Pancreas (tissue), 10 donors: ENCODE results near the gene JAKMIP1. TPM values are rescaled to one million over a fixed set of nuclear protein-coding genes. Genes with fewer than 3 reads are reported as not detected.

ENCODE experiments used
- ATAC-seq, 4 donors: fragments of 200-7000 bp; cut with Tn5 transposase; one replicate each; pipeline versions ENCODE4 v1.8.0 to v1.9.1; 2020; ENCODE audit warnings: mild to moderate bottlenecking in 4 of 4, moderate library complexity in 4 of 4
- DNase-seq, 6 donors: peaks; one replicate each; pipeline ENCODE4 v3.0.0-alpha.2; 2020
- FAIRE-seq: peaks from 2 replicates; lab custom pipeline; 2012; peaks lifted over from hg19 to GRCh38; lab: Jason Lieb, UNC
- H3K27ac ChIP-seq, 4 donors: fragments of 200-600 bp; sonication (generic); 1 replicate in 3 of 4; 2 replicates in 1 of 4; pipeline versions ENCODE4 v1.5.0 to v1.8.0; 2020
- H3K27me3 ChIP-seq, 4 donors: fragments of 200-600 bp; one replicate each; pipeline ENCODE4 v1.8.0; 2021
- H3K36me3 ChIP-seq, 3 donors: fragments of 200-600 bp; sonication (generic) in 1 of 3; one replicate each; pipeline versions ENCODE4 v1.5.0 to v1.8.0; 2020 to 2021
- H3K4me1 ChIP-seq, 3 donors: fragments of 200-600 bp; one replicate each; pipeline ENCODE4 v1.8.0; 2021
- H3K4me3 ChIP-seq, 4 donors: fragments of 200-600 bp; sonication (generic) in 2 of 4; one replicate each; pipeline versions ENCODE4 v1.5.0 to v1.8.0; 2020 to 2021
- H3K9me3 ChIP-seq, 4 donors: fragments of 200-600 bp; one replicate each; pipeline ENCODE4 v1.8.0; 2021
- WGBS, 2 donors: extraction: QIAGEN DNeasy Blood & Tissue Kit; methylation state at CpG; one replicate each; pipeline ENCODE4 v1.1.7; 2013; 5-methylcytosine and 5-hydroxymethylcytosine counted together
- intact Hi-C, 3 donors: fragments of 100-400 bp; cut with DNase I; formaldehyde crosslinking; loops; one replicate each; pipeline versions ENCODE4 v1.11.1 to v1.14.2; 2022
- polyA plus RNA-seq, 2 donors: library from polyadenylated mRNA; stranded (reverse); fragments of 200-250 nt; gene quantifications; one replicate each; pipeline ENCODE4 v1.2.3, GENCODE V29; 2013
- total RNA-seq, 6 donors: library from RNA; stranded (reverse); fragmentation: NEBNext Ultra II Directional in 4 of 6; extraction: Animal tissue kit (Norgen Biotek cat#: 25700) in 4 of 6; gene quantifications; one replicate each; pipeline versions ENCODE4 v1.2.1 to v1.2.4, GENCODE V29; 2021 to 2023
- TF ChIP-seq, protein P1 (sequence below), 4 donors: fragments of 200-600 bp; sonication (generic) in 3 of 4; IDR thresholded peaks; one replicate each; pipeline versions ENCODE4 v1.5.0 to v1.8.0; 2021; ENCODE audit warnings: antibody characterized with exemption in 4 of 4
- donor health status: healthy with polysubstance abuse.
- donor health status: DM: no; HTN: no; CAD: no; lungs with moderate emphysema.
- donor health status: DM: no; HTN: no; CAD: no.
- donor health status: control.
- donor health status: control.
- donor health status: Bipolar disorder and iron deficiency.
- donor health status: DM: yes; HTN: yes; CAD: no.
- donor health status: DM: no; HTN: no; CAD: no.
- donor health status: DM: no; HTN: no; CAD: no.
- donor health status: DM: yes; HTN: yes; CAD: no.

The JAKMIP1 gene
- total and polyA plus RNA-seq, 8 donors, result 0.16 to 4.3 (median 0.59) TPM

GRCh38 chr4:6097581-6097980 is 102.8 kb downstream of the JAKMIP1 start:
- no peak overlapping the region for H3K27ac ChIP-seq
- no peak for DNase-seq
- intact Hi-C loops, result no loop called here
- no peak for FAIRE-seq
- TF ChIP-seq, protein P1, sequence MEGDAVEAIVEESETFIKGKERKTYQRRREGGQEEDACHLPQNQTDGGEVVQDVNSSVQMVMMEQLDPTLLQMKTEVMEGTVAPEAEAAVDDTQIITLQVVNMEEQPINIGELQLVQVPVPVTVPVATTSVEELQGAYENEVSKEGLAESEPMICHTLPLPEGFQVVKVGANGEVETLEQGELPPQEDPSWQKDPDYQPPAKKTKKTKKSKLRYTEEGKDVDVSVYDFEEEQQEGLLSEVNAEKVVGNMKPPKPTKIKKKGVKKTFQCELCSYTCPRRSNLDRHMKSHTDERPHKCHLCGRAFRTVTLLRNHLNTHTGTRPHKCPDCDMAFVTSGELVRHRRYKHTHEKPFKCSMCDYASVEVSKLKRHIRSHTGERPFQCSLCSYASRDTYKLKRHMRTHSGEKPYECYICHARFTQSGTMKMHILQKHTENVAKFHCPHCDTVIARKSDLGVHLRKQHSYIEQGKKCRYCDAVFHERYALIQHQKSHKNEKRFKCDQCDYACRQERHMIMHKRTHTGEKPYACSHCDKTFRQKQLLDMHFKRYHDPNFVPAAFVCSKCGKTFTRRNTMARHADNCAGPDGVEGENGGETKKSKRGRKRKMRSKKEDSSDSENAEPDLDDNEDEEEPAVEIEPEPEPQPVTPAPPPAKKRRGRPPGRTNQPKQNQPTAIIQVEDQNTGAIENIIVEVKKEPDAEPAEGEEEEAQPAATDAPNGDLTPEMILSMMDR (IDR thresholded peaks at IDR 0.05), result no peak
- H3K27me3 ChIP-seq, result no peaks in the 10 kb centered on the region
- H3K4me3 ChIP-seq, result no peak overlapping the region
- no peaks in the 10 kb centered on the region for H3K9me3 ChIP-seq
- no peaks in the 10 kb centered on the region for H3K36me3 ChIP-seq
- WGBS, 2 donors, result 67 to 69% methylated on average over 5 of the region's 5 CpGs
- no peak for ATAC-seq
- no peaks in the 10 kb centered on the region for H3K4me1 ChIP-seq

GRCh38 chr4:6095897-6096296 is 104.5 kb downstream of the JAKMIP1 start:
- ATAC-seq, result no peak
- no peaks in the 10 kb centered on the region for H3K27me3 ChIP-seq
- no peaks in the 10 kb centered on the region for H3K4me1 ChIP-seq
- FAIRE-seq, result no peak
- DNase-seq, result no peak
- no peak overlapping the region for H3K4me3 ChIP-seq
- TF ChIP-seq, protein P1 (IDR thresholded peaks at IDR 0.05), result no peak
- WGBS, 2 donors, result 52 to 64% methylated on average over 6 of the region's 6 CpGs
- intact Hi-C loops, result no loop called here
- H3K27ac ChIP-seq, result no peak overlapping the region
- no peaks in the 10 kb centered on the region for H3K9me3 ChIP-seq
- no peaks in the 10 kb centered on the region for H3K36me3 ChIP-seq

DNA sequence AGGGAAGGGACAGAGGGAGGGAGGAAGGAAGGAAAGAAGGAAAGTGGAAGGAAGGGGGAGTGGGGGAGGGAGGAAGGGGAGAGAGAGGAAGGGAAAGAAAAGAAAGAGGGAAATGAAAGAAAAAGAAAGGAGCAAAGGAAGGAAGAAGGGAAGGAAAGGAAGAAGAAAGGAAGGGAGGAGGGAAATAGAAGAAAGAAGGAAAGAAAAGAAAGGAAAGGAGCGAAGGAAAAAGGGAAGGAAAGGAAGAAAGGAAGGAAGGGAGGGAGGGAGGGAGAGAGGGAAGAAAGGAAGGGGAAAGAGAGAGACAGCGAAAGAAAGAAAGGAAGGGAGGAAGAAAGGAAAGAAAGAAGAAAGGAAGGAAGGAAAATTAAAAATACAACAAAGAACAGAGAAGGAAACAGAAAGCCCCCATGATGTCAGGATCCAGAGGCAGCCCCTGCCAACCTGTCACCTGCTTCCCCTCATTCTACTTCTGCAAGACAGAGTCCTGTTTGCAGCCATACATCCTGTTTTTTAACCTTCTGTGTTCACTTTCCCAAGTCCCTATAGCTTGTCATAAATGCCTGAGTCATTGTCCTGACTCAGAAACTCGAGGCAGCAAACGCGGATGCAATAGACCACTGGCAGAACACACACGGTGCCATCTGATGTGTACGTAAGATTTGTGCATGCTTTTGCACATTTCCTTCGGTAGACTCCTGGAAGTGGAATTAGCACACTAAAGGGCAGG is 105.2 kb downstream of the JAKMIP1 start:
- ATAC-seq (no peak), DNase-seq (no peak), FAIRE-seq (no peak)
- intact Hi-C loops, result no loop called here
- no peak overlapping the region for H3K4me3 ChIP-seq
- no peaks in the 10 kb centered on the region for H3K9me3 ChIP-seq
- H3K4me1 ChIP-seq, result no peaks in the 10 kb centered on the region
- H3K27ac ChIP-seq, result no peak overlapping the region
- H3K27me3 ChIP-seq, result no peaks in the 10 kb centered on the region
- TF ChIP-seq, protein P1 (IDR thresholded peaks at IDR 0.05), result no peak
- no peaks in the 10 kb centered on the region for H3K36me3 ChIP-seq
- 36 to 52% methylated on average over 8 of the region's 8 CpGs for WGBS, 2 donors

- H3K36me3 ChIP-seq, result no peaks in the 10 kb centered on the region
- intact Hi-C loops, result no loop called here
- H3K4me1 ChIP-seq, result no peaks in the 10 kb centered on the region
- no peak overlapping the region for H3K4me3 ChIP-seq
- 51 to 66% methylated on average over 6 of the region's 6 CpGs for WGBS, 2 donors
- H3K9me3 ChIP-seq, result no peaks in the 10 kb centered on the region
- FAIRE-seq (no peak), DNase-seq (no peak), ATAC-seq (no peak)
- TF ChIP-seq, protein P1 (IDR thresholded peaks at IDR 0.05), result no peak
- H3K27ac ChIP-seq, result no peak overlapping the region
- no peaks in the 10 kb centered on the region for H3K27me3 ChIP-seq
These were observed 106.7 kb downstream of the JAKMIP1 start for GRCh38 chr4:6093671-6094070.

DNA sequence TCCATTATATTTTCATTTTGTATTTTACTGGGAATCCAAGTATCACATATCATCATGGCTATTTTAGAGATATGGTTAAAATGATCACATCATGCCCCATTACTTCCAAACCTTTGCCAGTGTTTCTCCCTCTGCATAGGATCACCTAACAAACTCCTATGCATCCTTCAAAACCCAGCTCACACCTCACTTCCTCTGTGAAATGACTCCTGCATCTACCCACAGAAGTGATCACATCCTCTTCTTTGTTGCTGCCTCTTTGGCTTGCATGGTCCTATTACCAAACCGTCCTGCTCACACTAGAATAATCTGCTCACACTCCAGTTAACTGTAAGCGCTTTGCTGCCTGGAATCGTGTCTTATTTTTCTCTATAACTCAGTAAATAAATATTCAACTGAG is 107.4 kb downstream of the JAKMIP1 start:
- TF ChIP-seq, protein P1 (IDR thresholded peaks at IDR 0.05), result no peak

More for the DNA sequence above, 107.4 kb downstream of the JAKMIP1 start:
- no peak for DNase-seq
- Histone ChIP-seq H3K27me3 (no peaks in the 10 kb centered on the region), H3K4me3 (no peak overlapping the region), H3K4me1 (no peaks in the 10 kb centered on the region), H3K27ac (no peak overlapping the region), H3K9me3 (no peaks in the 10 kb centered on the region), H3K36me3 (no peaks in the 10 kb centered on the region)
- no peak for ATAC-seq
- WGBS, 2 donors, result 60 to 63% methylated on average over 3 of the region's 3 CpGs
- intact Hi-C loops, result no loop called here
- no peak for FAIRE-seq
